NCI-H460 (cell line): ENCODE results near the gene THEMIS2. TPM values are rescaled to one million over a fixed set of nuclear protein-coding genes. Genes with fewer than 3 reads are reported as not detected.
A peak's percentile ranks its signal among the peaks of the same experiment; 100 is the strongest.

Experiments used
- DNase-seq: peaks from one replicate; pipeline ENCODE4 v3.0.0-alpha.2; 2016; ENCODE audit warnings: low read depth; ENCODE audit errors: extremely low read depth
- total RNA-seq: library from RNA; depleted of rRNA; stranded (reverse); fragments of >200 nt; shearing (Covaris generic); gene quantifications from 2 replicates; pipeline ENCODE4 v1.2.3, GENCODE V29; 2014

THEMIS2 gene
- total RNA-seq, 1 experiment from 2014 or later: 0.50 TPM

DNA sequence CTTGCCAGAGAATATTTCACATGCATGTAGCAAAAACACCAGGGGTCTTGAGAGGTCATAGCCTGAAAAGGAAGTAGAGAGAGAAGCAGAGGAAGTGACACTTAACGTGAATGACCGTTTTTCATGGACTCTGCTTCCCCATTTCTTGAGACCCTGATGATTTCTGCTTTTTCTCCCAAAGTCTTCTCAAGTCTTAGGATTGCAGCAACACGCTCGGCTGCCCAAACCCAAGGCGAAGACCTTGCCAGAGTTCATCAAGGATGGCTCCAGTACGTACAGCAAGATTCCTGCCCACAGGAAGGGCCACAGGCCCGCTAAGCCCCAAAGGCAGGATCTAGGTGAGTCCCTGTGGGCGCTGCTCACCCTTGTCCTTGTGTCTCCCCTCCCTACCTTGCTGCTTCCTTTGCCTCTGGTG, 12.8 kb downstream of the THEMIS2 start:
- DNase-seq: no peak

DNA sequence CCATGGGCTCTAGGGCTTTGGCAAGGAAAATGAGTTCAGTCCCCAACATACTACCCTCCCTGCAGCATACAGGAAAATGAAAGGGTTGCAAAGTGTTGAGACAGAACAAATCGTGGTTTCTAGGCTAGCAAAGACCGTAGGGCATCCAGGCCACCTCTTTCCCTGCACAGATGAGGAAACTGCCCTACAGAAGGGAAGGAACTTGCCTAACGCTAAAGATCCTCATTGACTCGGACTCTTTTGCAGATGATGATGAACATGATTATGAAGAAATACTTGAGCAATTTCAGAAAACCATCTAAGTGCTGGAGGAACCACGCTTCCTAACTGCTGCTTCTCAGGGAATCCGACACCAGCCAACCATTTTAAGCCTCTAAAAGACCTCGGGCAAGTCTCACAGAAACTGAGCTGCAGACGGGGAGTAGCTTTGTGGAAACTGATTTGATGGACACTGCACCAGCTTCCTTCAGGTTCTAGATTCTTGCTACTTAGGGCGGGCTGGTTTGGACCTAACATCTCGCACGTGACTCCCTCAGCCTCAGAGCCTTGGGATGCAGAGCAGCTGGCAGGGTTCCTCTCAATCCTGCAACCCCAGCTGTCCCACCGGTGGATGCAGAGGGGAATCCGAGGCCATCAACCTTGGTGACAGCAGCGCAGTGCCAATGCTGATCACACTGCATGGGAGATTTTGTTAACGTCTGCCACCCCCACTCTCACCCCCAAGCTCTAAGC, 13.4 kb downstream of the THEMIS2 start:
- no peak for DNase-seq

DNA sequence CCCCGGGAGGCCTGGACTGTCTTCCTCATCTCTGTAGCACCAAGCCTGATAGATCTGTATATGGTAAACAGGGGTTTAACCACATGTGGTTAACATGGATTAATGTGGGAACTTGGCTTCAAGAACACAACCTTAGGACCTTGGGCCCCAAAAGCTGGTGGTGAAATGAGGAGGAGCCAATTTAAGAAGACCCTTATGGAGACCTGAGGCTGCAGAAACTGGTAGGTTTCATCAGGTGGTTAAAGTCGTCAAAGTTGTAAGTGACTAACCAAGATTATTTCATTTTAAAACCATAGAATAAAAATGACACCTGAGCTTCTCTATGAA, 14.0 kb downstream of the THEMIS2 start:
- no peak for DNase-seq

DNA sequence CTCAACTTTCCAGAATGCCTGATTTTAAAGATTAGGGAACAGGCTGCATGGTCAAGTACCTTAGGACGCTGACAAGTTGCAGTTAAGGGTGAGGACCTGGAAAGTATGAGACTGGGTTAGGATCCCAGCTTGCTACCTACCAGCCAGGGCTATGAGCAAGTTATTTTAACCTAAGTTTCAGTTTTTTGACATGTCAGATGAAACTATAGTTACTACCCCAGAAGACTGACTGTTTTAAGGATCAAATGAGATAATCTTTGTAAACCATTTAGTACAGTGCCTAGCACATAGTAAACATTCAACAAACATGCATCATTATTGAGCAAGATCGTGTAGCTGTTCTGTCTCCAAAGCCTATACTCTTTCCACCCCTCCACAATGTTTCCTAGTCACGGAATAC, 14.4 kb downstream of the THEMIS2 start:
- DNase-seq: no peak

DNA sequence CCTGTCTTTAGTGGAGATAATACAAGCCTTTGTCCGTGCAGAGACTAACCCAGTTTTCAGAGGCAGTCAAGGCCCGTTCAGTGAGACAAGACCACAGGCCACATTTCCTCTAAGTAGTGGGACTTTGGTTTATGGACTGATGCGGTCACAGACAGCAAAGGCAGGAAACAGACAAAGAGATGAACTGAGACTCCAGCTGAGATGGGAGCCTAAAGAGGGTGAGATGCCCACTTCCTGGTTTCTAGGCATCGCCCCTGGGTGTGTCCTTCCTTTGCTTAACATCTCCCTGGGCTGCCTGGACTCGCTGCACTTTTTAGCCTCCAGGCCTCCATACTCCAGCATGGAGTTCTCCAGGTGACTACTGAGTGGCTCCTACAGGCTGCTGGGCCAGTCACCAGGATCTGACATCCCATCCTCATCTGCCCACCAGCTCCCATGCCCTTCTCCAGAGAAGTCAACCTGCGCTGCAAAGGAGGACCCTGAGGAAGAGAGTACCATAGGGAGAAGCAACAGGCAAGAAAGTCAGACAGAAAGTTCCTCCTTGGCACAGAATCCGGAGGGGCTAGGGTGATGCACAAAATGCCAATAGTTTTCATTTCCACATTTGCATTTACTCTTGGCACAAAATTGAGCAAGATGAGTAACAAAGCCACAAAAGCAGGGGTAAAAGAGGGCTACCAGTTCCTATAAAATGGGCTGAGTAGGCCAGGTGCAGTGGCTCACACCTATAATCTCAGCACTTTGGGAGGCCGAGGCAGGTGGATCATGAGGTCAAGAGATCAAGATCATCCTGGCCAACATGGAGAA, 15.1 kb downstream of the THEMIS2 start:
- no peak for DNase-seq

DNA sequence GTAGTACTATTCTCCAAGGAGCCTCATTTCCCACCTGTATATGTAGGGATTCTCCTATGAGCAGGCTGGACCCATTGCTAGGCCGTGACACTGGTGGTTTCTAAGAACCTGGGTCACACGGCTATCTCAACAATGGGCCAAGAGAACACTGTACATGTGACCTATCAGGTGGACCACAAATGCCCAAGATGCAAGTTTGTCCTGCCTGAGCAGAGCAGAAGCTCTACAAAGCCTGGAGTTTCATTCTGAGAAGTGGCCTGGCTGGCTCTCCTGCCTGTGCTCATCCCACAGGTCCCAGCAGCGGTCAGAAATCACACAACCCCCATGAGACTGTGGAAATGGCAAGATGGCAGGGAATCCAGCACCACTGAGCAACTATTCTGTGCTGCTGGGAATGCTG, 17.2 kb downstream of the THEMIS2 start:
- no peak for DNase-seq

DNA sequence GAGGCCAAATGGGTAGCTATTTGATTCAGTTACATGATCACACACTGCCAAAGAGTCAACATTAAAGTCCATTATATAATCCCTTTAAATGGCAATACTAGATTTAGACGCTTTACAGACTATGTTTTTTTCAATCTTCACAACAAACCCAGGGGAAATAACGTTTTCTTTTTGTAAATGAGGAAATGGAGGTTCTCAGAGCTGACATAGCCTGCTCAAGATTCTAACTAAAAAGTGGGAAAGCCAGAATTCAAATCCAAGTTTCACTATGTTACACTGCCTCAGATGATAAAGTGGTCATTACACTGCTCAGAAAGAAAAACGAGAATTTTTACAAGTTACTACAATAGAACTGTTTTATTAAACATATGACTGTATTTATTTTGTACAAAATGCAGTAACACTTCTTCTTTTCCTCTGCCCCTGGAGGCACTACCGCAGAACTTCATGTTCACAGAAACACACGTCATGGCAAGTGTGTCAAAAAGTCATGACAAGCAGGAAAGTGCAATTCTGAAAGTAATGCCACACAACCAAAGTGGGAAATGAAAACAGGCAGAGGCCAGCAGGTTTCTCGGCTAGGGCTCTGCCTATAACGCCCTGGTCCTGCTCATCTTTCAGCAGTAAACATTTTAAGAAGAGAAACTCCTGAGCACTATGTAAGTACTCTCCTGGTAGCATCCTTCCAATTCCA, 19.0 kb downstream of the THEMIS2 start:
- no peak for DNase-seq

DNA sequence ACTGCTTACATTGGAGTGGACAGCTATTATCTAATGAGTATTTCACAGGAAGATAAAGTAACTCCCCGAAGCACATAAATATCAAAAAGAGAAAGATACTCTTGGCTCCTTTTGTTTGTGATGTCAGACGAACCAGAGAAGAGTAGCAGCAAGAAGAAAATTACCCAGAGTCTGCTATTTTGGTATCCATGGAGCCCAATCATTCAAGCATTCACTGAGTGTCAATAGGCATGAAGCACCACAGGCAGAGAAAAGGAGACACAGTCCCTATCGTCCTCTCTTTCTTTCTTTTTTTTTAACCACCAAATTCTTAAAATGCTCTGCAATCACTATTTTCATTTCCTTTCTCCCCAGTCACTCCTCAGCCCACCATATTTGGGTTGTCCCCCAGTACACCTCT, 22.2 kb downstream of the THEMIS2 start:
- no peak for DNase-seq

DNA sequence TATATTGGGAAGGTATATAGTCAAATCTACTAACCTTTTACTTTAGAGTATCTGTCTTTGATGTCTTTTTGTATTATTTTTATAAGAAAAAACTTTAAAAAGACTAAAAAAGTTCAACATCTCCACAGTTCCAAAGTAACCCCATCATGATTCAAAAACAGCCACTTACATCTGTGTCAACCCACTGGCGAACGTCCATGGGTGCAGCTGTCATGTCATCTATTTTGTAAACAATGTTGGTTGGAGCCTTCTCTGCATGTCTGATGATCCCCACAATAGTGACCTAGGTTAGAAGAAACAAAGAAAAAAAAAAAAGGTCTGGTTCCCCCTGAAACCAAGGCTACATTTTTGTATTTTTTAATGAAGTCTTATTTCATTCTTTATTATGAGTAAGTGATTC, 34.4 kb downstream of the THEMIS2 start:
- DNase-seq: no peak

DNA sequence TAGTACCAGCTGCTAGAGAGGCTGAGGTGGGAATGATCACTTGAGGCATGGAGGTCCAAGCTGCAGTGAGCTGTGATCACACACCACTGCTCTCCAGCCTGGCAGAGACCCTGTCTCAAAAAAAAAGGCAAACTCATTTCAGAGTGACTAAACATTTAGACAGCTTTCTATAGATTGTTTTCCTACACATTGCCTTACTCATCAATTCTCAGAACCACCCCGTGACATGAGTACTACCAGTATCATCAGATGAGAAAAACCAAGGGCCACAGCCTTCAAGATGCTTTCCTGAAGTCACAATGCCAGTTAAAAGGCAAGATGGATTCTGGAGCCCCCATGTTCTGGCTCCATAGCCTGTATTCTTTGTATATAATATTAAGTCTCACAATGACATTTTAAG, 40.1 kb downstream of the THEMIS2 start:
- no peak for DNase-seq

DNA sequence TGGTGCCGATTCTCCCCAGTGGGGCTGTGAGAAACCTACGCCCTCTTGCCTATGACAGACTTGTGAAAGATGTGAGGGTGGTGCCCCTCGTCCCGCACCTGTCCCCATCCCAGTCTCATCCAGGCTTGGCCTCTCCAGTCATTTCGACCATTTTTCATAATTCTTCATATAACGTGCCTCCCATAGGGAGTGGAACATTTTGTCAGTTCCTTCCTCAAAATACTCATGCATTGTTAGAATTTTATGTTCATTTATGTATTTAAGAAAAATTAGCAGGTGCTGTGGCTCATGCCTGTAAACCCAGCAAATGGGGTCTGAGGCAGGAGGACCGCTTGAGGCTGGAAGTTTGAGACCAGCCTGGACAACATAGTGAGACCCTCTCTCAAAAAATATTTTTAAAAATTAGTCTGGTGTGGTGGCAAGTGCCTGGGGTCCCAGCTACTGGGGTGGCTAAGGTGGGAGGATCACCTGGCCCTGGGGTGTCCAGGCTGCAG, 42.8 kb downstream of the THEMIS2 start:
- no peak for DNase-seq

DNA sequence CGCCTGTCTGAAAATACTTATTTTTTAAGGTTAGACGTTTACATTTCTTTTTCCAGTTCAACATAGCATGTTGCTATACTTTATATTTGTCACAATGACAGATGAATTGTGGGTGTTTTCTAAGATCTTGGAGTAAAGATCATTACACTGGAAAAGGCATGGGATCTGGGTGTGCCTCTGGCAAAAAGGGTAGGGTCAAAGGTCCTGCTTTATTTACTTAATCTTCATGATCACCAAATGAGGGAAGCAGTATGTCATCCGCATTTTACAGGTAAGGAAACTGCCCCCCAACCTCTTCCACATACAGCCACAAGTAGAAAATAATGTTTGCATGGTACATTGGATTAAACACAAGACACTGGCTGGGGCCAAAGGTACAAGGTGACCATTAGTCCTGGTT, 49.9 kb downstream of the THEMIS2 start:
- DNase-seq: no peak

DNA sequence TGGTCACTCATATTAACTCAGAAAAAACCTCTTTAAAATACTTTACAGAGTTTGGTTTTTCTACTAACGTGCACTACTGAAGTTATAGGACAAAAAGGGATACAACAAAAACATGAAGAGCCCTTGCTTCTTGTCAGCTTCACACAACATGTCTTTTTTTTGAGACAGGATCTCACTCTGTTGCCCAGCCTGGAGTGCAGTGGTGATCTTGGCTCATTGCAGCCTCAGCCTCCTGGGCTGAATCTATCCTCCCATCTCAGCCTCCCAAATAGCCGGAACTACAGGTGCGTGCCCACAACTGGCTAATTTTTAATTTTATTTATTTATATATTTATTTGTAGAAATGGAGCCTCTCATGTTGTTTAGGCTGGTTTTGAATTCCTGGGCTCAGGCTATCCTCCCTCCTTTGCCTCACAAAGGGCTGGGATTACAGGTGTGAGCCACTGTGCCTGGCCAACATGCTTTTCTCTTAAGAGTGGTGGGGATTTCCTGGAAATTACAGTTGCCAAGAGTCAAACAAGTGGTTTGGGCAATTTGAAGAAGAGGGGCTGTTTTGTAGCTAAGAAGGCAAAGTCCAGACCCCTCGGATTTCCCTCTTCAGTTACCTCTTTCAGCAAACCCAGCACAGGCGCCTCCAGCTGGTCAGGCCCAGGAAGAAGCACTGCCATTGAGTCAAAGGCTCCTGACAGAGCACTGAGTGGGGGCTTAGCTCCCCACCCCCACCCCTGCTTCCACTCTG, 56.0 kb downstream of the THEMIS2 start:
- no peak for DNase-seq

DNA sequence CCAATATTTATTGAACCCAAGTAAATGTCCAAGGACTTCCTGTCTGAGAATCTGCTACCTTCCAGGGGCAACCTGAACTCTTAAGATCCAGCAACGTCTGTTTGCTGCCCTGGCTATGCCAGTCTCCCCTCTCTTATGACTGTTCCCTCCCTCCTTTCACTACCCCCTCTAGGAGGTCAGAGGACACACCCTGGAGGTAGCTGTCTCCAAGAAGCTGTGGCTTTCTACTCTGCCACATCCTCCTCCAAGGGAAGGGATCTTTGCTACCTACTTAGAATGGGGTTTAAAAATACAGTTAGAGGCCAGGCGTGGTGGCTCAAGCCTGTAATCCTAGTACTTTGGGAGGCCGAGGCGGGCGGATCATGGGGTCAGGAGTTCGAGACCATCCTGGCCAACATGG, 58.8 kb downstream of the THEMIS2 start:
- DNase-seq: no peak

DNA sequence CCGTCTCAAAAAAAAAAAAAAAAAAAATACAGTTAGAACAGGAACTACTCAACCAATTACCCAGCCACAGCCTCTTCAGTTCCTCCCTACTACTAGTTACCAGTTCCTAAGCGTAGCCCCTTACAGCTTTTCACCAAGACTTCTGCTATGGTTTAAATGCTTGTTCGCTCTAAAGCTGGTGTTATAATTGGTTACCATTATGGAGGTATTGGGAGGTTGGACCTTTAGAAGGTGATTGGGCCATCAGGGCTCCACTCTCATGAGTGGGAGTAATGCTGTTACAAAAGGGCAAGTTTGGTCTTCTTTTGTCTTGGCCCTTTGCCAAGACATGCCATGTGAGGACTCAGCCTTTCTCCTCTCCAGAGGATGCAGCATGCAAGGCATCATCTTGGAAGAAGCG, 59.4 kb downstream of the THEMIS2 start:
- no peak for DNase-seq

DNA sequence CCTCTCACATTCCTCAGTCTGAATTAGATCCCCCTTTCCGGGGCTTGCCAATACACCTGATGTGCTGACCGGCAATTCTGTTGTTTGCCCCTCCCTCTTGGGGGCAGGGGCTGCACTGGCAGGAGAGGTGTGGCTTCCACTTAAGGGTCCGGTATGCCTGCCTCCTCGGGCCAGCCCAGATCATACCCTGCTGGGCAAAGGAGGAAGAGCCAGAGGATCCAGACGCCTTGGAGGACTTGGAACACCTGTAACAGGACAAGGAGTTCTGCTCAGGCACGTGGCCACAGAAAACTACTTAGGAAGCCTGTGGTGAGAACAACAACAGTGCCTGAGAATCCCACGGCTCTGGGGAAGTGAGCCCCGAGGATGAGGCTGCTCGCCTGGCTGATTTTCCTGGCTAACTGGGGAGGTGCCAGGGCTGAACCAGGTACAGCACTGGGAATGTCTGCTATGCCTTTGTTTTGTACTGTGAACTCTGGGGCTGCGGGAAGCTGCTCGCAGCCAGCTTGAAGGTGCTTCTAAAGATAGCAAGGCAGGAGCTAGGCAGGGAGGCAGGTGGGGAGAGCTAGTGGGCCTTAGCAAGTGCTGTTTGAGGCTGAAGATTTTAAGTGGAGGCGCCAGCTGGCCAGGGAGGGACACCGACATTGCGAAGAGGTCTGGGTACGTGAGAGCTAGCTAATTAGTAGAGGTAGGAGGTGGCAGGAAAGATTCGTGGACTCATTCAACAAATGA, 62.6 kb downstream of the THEMIS2 start, which contains the start of gene SMPDL3B:
SMPDL3B (plus strand) TSS at position 183 of the 732 bp plus-strand sequence; CDS start at position 367, 184 bp downstream.
- DNase-seq: peak; percentile 12

DNA sequence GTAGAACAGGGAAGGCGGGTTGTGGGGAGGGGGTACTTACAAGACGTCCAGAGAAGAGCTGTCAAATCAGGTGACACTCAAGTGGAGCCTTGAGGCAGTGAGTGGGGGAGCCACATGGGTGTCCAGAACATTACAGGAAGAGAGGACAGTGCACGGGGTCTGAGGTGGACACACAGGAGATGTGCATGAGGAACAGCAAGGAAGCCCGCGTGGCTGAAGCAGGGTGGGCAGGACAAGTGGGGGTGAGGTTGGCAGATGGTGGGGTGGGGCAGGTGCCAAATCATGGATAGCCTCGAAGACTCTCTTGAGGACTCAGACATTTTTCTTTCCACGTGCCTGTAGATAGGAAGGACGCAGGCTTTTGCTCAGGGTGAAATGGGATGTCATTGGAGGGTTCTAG, 63.4 kb downstream of the THEMIS2 start:
- no peak for DNase-seq
